Retinal pigment epithelial cell (primary cell): ENCODE results near the gene PACS1.
A peak's percentile ranks its signal among the peaks of the same experiment; 100 is the strongest.

Experiments
- DNase-seq: peaks from one replicate; pipeline ENCODE4 v3.0.0-alpha.2; 2010; ENCODE audit warnings: low read depth
- H3K4me3 ChIP-seq: 2 replicates; pipeline ENCODE4 v1.5.1; 2011; ENCODE audit warnings: mild to moderate bottlenecking, low read length, control low read depth, moderate library complexity
- TF ChIP-seq, protein P1 (sequence below): conservative IDR thresholded peaks from 2 replicates; pipeline ENCODE4 v1.5.1; 2011; ENCODE audit warnings: low read depth, low read length, control low read depth, inconsistent platforms

PACS1 gene

DNA sequence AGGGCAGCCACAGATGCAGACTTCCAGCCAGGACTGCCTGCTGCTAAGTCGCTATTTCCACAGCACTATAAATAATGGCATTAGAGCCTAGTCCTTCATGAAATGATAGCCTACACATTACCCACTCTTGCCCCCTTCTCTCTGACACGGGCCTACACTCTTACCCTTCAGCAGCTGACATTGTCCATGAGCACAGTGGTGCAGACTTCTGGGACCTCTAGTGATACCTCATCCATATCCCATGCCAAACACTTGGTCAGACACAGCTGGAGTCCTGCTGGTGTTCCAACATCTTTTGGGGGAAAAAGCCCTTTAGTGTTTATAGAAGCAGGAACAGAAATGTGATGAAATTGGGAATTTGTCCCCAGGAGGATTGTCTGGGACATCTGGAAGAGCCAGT, 155.0 kb downstream of the PACS1 start:
- TF ChIP-seq, protein P1, sequence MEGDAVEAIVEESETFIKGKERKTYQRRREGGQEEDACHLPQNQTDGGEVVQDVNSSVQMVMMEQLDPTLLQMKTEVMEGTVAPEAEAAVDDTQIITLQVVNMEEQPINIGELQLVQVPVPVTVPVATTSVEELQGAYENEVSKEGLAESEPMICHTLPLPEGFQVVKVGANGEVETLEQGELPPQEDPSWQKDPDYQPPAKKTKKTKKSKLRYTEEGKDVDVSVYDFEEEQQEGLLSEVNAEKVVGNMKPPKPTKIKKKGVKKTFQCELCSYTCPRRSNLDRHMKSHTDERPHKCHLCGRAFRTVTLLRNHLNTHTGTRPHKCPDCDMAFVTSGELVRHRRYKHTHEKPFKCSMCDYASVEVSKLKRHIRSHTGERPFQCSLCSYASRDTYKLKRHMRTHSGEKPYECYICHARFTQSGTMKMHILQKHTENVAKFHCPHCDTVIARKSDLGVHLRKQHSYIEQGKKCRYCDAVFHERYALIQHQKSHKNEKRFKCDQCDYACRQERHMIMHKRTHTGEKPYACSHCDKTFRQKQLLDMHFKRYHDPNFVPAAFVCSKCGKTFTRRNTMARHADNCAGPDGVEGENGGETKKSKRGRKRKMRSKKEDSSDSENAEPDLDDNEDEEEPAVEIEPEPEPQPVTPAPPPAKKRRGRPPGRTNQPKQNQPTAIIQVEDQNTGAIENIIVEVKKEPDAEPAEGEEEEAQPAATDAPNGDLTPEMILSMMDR = no peak
- DNase-seq = no peak
- no peak overlapping the region for H3K4me3 ChIP-seq

DNA sequence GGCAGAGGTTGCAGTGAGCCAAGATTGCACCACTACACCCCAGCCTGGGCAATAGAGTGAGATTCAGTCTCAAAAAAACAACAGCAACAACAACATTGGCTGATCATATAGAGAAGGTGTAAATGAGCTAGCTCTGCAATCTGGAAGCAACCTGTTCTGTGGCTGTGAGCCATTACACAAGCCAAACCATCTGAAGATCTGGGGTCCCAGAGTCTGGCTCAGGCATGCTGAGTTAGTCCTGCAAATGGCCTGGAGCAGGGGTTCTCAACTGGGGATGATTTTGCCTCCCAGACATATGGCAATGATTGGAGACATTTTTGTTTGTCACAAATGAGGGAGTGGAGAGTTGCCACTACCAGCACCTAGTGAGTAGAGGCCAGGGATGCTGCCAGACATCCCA, 156.0 kb downstream of the PACS1 start:
- H3K4me3 ChIP-seq = no peak overlapping the region
- DNase-seq = no peak
- TF ChIP-seq, protein P1 = no peak

DNA sequence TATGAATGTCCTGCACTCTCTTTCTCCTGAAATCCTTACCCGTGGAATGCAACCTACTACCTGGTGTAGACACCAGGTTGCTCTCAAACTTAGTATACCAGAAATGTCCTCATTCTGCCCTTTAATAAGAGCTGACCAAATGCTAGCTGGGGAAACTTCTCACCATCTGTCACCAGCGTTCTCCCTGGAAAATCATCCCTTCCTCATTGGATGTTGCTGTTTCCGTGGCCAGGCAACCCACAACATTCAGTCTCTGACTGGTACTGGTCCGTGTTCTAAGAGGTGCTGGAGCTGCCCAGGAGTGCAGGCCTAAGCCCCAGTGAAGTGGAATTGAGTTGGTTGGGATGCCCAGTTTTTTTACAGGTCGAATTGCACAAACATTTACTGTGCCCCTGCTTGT, 157.6 kb downstream of the PACS1 start:
- TF ChIP-seq, protein P1 = no peak
- no peak for DNase-seq
- H3K4me3 ChIP-seq = no peak overlapping the region

DNA sequence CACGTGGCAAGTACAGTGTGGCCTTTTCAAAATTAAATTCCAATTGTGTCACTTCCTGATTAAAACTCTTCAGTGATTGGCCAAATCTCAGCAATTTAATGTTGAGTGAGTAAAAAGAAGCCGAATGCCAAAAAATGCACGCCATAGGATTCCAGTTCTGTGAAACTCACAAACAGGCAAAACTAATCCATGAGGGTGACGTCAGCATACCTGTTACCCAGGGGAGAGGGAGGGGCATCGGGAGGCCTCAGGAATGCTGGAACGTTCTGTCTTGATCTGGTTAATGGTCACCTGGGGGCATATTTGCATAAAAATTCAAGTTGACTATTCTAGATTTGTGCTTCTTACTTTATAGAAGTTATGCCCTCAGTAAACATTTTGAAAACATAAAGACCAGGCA, 158.4 kb downstream of the PACS1 start:
- TF ChIP-seq, protein P1 = no peak
- DNase-seq = peak; percentile 43
- no peak overlapping the region for H3K4me3 ChIP-seq

DNA sequence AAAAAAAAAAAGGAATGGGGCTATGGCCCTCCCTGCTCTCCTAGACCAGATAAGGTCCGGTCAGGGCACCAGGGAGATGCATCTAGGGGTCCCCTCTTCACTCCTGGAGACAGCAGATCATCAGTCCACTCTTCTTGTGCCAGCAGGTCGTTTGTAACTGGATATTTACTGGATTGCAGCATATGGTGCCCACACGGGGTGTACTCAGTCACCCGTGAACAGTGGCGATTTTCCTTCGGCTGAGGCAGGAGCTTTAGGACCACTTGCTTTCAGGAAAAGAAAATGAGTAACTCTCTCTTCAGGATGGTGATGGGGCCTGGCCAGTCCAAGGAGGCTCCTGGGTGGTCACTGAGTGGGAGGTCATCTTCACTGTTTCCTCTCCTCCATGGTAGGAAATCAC, 160.1 kb downstream of the PACS1 start:
- DNase-seq = no peak
- TF ChIP-seq, protein P1 = no peak
- no peak overlapping the region for H3K4me3 ChIP-seq

DNA sequence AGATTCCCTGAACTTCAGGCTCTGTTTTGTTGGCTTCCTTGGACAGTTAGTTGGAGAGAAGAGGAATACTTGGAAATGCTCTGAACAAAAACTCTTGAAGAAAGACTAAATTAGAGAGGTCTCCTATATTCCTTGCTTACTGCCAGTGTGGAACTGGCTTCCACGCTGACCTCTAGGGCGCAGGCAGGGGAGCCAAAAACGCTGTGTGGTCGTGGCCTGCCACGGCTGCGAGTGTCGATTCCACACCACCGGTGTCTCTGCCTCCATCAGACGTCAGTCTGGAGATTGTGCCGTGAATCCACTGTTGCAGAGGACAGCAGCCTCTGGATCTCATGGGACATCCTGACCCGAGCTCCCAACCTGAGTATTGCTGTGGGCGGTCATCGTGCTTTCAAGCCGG, 160.9 kb downstream of the PACS1 start:
- DNase-seq = no peak
- H3K4me3 ChIP-seq = no peak overlapping the region
- TF ChIP-seq, protein P1 = no peak

DNA sequence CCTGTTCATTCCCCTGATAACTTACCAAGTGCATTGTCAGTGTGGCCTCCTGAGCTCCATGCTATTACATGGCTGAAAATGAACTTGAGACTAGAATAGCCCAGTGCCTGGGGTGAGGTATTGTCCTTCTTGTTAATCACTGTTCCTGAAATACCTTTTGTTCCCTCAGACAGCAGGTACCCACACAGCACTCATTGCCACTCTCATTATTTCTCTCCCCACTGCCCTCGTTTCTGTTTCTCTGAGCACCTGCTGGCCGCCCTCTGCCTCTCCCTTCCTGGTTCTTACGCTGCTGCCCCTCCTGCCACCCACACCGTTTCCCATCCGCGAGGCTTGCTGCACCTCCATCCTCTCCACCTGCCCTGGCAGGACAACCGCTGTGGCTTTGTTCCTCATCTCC, 161.5 kb downstream of the PACS1 start:
- TF ChIP-seq, protein P1 = no peak
- no peak overlapping the region for H3K4me3 ChIP-seq
- no peak for DNase-seq
